GM12891 (cell line): Measurements from ENCODE around the gene CEP170.
"Not testable (repeated sequence)": the region's sequence is repeated elsewhere in the genome, so short reads cannot be mapped to it uniquely, and the experiment has no call there.

ENCODE experiments used
- POLR2A ChIP-seq: IDR thresholded peaks from 2 replicates; pipeline ENCODE4 v1.6.1; 2011; ENCODE audit warnings: low read depth, low read length, control low read depth
- POLR2AphosphoS5 ChIP-seq: IDR thresholded peaks from 2 replicates; pipeline ENCODE4 v1.6.1; 2011; ENCODE audit warnings: low read depth, low read length, control low read depth
- TAF1 ChIP-seq: IDR thresholded peaks from 2 replicates; pipeline ENCODE4 v1.6.1; 2011; ENCODE audit warnings: low read depth, low read length, control low read depth

GRCh38 chr1:243107171-243107570, 147.9 kb downstream of the CEP170 start:
- not testable (repeated sequence) for TF ChIP-seq POLR2AphosphoS5, POLR2A, TAF1
